ENCODE measurements around the gene EN2.

The EN2 gene

DNA sequence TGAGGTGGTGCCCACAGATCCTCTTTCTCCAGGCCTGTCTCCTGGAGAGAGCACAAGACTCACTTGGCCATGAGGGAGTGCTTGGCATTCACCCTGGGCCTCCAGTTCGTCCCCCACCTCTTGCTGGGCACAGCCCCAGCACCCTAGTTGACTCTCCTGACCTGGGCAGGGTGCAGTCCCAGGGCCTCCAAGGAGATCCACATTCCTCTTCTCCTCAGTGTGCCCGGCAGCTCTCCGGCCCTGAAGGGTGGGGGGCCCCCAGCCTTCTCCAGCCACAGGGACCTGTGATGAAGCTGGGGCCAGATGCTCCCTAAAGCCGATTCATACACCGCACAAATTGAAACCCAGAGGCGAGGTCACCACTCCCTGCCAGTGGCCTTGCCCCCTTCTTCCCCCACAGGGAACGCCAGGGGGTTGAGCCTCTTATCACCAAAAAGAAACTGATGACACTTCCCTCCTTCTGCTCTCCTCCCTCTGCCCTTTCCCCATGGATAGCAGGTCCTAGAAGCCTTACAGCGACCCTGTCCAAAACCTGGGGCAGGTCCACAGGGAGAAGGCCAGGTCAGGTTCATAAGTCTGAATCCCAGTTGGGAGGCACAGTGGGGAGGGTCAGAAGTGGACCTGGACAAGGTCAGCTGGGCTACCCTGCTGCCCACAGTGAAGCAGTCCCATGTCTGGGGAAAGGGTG lies 3.1 kb downstream of the EN2 start:
- H3K4me3 ChIP-seq (ENCODE audit: low read depth, low read length), result no peak overlapping the region
- TF ChIP-seq, protein P1, sequence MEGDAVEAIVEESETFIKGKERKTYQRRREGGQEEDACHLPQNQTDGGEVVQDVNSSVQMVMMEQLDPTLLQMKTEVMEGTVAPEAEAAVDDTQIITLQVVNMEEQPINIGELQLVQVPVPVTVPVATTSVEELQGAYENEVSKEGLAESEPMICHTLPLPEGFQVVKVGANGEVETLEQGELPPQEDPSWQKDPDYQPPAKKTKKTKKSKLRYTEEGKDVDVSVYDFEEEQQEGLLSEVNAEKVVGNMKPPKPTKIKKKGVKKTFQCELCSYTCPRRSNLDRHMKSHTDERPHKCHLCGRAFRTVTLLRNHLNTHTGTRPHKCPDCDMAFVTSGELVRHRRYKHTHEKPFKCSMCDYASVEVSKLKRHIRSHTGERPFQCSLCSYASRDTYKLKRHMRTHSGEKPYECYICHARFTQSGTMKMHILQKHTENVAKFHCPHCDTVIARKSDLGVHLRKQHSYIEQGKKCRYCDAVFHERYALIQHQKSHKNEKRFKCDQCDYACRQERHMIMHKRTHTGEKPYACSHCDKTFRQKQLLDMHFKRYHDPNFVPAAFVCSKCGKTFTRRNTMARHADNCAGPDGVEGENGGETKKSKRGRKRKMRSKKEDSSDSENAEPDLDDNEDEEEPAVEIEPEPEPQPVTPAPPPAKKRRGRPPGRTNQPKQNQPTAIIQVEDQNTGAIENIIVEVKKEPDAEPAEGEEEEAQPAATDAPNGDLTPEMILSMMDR (IDR thresholded peaks at IDR 0.05; ENCODE audit: low read depth, low read length, missing control alignments), result no peak
- DNase-seq (ENCODE audit: low read depth), result no peak

DNA sequence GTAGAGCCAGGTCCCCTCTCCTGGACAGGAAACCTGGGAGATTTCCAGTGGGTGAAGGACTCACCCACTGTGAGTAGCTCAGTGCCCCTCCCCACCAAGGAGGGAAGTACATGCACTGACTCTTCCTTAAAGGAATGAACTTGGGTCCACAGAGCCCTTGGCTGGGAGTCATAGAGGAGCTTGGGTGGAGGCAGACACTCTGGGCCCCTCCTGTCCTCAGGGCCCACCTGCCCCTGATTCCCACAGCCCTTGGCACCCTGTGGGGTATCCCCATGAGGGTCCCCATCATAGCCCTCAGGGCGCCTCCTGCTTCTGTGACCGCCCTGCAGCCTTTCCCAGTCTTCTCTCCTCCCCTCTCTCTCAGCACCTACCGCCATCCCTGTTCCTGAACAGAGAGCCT lies 3.7 kb downstream of the EN2 start:
- TF ChIP-seq, protein P1 (IDR thresholded peaks at IDR 0.05; ENCODE audit: low read depth, low read length, missing control alignments), result no peak
- no peak for DNase-seq (ENCODE audit: low read depth)
- H3K4me3 ChIP-seq (ENCODE audit: low read depth, low read length), result no peak overlapping the region

DNA sequence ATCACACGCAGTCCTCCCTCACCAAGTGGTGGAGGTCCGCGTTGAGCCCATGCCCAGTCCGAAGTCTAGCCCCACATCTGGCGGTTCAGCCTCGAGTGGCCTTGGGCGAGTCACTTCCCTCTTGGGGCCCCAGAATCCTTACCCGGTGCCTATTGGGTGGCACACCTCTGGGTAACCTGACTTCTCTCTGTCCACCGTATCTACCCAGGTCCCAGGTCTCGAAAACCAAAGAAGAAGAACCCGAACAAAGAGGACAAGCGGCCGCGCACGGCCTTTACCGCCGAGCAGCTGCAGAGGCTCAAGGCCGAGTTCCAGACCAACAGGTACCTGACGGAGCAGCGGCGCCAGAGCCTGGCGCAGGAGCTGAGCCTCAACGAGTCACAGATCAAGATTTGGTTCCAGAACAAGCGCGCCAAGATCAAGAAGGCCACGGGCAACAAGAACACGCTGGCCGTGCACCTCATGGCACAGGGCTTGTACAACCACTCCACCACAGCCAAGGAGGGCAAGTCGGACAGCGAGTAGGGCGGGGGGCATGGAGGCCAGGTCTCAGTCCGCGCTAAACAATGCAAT lies 4.3 kb downstream of the EN2 start:
- H3K4me3 ChIP-seq (ENCODE audit: low read depth, low read length), result no peak overlapping the region
- TF ChIP-seq, protein P1 (IDR thresholded peaks at IDR 0.05; ENCODE audit: low read depth, low read length, missing control alignments), result no peak
- no peak for DNase-seq (ENCODE audit: low read depth)

DNA sequence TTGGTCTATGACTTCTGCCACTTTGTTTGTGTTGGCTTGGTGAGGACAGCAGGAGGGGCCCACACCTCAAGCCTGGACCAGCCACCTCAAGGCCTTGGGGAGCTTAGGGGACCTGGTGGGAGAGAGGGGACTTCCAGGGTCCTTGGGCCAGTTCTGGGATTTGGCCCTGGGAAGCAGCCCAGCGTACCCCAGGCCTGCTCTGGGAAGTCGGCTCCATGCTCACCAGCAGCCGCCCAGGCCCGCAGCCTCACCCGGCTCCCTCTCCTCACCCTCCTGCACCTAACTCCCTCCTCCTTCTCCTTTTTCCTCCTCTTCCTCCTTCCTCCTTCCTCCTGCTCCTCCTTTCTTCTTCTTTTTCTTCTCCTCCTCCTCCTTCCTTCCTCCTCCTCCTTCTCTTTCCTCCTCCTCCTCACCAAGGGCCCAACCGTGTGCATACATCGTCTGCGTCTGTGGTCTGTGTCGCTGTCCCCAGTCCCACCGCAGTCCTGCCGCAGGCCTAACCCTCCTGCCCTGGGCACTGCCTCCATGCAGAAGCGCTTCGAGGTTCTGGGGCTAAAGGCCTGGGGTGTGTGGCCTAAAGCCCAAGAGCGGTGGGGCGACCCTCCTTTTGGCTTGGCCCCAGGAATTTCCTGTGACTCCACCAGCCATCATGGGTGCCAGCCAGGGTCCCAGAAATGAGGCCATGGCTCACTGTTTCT lies 5.3 kb downstream of the EN2 start:
- no peak overlapping the region for H3K4me3 ChIP-seq (ENCODE audit: low read depth, low read length)
- DNase-seq (ENCODE audit: low read depth), result no peak
- TF ChIP-seq, protein P1 (IDR thresholded peaks at IDR 0.05; ENCODE audit: low read depth, low read length, missing control alignments), result no peak

DNA sequence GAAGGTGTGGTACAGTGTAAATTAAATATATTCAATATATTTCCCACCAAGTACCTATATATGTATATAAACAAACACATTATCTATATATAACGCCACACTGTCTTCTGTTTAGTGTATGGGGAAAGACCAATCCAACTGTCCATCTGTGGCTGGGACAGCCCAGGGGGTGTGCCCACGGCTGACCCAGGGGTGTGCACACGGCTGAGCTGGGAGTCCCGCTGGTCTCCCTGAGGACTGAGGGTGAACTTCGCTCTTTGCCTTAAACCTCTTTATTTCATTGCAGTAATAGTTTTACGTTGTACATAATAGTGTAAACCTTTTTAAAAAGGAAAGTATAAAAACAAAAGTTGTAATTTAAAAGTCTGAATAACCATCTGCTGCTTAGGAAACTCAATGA lies 6.3 kb downstream of the EN2 start:
- TF ChIP-seq, protein P1 (IDR thresholded peaks at IDR 0.05; ENCODE audit: low read depth, low read length, missing control alignments), result no peak
- no peak overlapping the region for H3K4me3 ChIP-seq (ENCODE audit: low read depth, low read length)
- DNase-seq (ENCODE audit: low read depth), result no peak

DNA sequence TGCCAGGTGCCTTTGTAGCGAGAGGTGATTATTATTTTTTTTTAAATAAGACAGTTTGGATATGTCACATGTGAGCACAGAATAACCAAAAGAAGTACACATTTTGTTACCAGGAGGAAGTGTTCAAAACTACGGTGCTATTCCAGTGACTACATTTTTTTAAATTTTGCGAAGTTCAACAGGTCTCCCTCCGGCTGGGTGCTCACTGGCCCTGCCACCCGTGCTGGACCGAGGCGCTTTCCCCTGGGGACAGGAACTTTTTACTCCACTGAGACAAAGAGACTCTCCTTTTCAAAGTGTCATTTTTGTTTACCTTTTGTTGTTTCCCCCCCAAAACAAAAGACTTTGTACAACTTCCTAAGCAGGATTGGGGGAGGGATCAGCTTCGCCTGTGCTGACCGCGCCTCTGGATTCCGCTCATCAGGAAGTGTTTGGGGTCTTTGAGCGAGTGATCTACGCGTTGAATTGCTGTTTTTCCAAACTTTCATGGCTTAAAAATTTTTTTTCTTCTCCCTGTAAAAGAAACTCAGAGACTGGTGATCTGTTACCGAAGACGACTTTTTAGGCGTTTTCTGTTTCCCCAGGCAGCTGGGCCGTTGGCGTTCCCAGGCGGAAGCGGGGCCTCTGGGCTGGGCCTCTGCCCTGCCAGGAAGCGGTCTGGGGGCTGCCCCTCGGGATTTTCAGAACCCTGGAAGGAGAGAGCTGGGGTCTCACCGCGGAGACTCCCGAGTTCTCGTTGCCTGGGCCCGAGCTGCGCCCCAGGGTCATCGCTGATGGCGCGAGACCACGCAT lies 7.2 kb downstream of the EN2 start:
- TF ChIP-seq, protein P1 (IDR thresholded peaks at IDR 0.05; ENCODE audit: low read depth, low read length, missing control alignments), result no peak
- DNase-seq (ENCODE audit: low read depth), result no peak
- H3K4me3 ChIP-seq (ENCODE audit: low read depth, low read length), result no peak overlapping the region

Measured in GM12864 (cell line).